Neural crest cell (in vitro differentiated cells): ENCODE measurements around the gene FAM118A. TPM values are rescaled to one million over a fixed set of nuclear protein-coding genes. Genes with fewer than 3 reads are reported as not detected.

Source experiments
- DNase-seq: peaks from one replicate; pipeline ENCODE4 v3.0.0; 2021; ENCODE audit warnings: low read depth, mixed read lengths, low spot score
- H3K27ac Mint-ChIP-seq: one replicate; pipeline ENCODE4 v1.8.0; 2021; ENCODE audit warnings: mild to moderate bottlenecking, mixed read lengths; ENCODE audit not compliant: unreplicated experiment
- H3K27me3 Mint-ChIP-seq: 2 replicates; pipeline ENCODE4 v1.8.0; 2021; ENCODE audit warnings: low read depth, mild to moderate bottlenecking, mixed read lengths
- H3K36me3 Mint-ChIP-seq: 2 replicates; pipeline ENCODE4 v1.8.0; 2021; ENCODE audit warnings: low read depth, mild to moderate bottlenecking, mixed read lengths
- H3K4me1 Mint-ChIP-seq: 2 replicates; pipeline ENCODE4 v1.8.0; 2021; ENCODE audit warnings: mixed read lengths
- H3K4me3 Mint-ChIP-seq: one replicate; pipeline ENCODE4 v1.8.0; 2021; ENCODE audit warnings: mild to moderate bottlenecking, mixed read lengths
- H3K9me3 Mint-ChIP-seq: 2 replicates; pipeline ENCODE4 v1.8.0; 2021; ENCODE audit warnings: mixed read lengths
- total RNA-seq: library from RNA; stranded (reverse); gene quantifications from 2 replicates; pipeline ENCODE4 v1.2.1, GENCODE V29; 2021
- TF ChIP-seq, protein P1 (sequence below): fragments of 200-600 bp; sonication (generic); conservative IDR thresholded peaks from 2 replicates; pipeline ENCODE4 v1.5.0; 2021; ENCODE audit warnings: antibody characterized with exemption, mild to moderate bottlenecking

FAM118A gene
- total RNA-seq, 1 donor from 2014 or later: 60.7 TPM

DNA sequence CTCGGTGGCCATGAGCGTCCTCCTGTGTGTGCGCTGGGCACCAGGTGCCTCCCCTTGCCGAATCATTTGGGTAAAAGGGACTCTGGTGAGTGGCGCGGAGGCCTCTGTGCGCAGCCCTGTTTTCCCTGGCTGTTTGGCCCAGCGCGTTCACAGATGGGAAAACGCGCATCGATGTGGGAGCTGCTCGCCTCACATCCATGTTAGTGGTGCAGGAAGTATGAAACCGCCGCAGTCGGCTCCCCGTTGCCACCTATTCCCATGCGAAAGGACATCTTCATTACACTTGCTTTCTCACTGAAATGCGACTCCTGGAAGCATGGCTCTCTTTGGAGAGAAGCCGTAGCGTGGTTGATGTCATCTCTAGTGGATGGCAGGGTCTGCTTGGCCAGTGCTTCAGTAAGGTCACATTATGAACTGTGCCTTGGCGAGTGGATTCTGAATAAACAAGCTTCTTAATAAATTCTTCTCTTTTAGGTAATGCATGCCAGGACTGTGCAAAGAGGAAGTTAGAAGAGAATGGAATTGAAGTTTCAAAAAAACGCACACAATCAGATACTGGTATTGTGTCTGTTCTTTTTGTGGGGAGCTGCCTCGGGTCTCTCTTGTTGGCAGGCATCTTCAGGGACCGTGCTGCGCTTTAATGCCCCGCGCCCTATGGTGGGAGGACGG is 26.3 kb downstream of the FAM118A start:
- H3K27me3 Mint-ChIP-seq: no peaks in the 10 kb centered on the region
- peaks cover 6% of the 10 kb centered on the region for H3K36me3 Mint-ChIP-seq
- peak overlapping the region; percentile 43 for H3K27ac Mint-ChIP-seq
- peaks cover 21% of the 10 kb centered on the region for H3K4me1 Mint-ChIP-seq
- H3K9me3 Mint-ChIP-seq: no peaks in the 10 kb centered on the region
- DNase-seq: no peak
- H3K4me3 Mint-ChIP-seq: no peak overlapping the region
- TF ChIP-seq, protein P1, sequence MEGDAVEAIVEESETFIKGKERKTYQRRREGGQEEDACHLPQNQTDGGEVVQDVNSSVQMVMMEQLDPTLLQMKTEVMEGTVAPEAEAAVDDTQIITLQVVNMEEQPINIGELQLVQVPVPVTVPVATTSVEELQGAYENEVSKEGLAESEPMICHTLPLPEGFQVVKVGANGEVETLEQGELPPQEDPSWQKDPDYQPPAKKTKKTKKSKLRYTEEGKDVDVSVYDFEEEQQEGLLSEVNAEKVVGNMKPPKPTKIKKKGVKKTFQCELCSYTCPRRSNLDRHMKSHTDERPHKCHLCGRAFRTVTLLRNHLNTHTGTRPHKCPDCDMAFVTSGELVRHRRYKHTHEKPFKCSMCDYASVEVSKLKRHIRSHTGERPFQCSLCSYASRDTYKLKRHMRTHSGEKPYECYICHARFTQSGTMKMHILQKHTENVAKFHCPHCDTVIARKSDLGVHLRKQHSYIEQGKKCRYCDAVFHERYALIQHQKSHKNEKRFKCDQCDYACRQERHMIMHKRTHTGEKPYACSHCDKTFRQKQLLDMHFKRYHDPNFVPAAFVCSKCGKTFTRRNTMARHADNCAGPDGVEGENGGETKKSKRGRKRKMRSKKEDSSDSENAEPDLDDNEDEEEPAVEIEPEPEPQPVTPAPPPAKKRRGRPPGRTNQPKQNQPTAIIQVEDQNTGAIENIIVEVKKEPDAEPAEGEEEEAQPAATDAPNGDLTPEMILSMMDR: no peak

DNA sequence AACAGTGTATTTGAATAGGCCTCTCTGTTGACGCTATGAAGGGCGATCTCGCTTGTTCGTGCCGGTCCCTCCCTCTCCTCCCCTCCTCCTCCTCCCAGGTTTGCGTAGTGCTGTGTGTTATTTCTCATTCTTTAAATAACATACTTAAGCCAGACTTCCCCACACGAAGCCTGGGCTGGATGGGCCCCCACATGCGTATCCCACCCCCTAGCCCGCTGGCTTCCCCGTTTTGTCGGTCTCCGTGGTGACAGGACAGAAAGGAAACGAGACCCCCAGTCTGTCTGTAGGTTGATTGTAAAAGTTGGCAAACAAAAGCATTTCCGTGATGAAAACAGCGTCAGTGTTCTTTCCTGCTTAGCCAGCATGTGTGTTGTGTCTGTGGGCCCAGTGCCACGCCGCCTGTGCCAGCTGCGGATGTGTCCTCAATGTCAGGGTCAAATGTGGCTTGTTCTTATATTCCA is 27.3 kb downstream of the FAM118A start:
- H3K27ac Mint-ChIP-seq: no peak overlapping the region

DNA sequence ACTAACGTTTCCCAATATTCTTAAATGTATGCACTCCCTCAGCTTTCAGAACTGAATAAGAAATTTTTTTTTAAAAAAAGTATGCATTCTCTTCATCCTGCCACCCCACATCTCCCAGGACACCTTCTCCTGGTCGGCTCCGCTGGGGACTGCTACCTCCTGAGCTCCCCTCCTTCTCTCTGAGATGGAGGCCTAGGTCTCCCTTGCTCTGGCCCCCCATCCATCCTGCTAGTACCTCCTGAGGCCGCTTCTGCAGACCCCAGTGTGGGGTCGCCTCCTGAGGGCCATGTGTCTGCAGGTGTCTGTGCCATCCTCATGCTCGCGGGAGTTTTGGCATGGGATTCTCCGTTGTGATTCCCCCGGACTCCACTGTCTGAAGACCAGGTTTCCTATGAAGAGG is 27.8 kb downstream of the FAM118A start:
- Mint-ChIP-seq H3K27ac (no peak overlapping the region), H3K9me3 (no peaks in the 10 kb centered on the region), H3K4me1 (peaks cover 21% of the 10 kb centered on the region), H3K4me3 (no peak overlapping the region), H3K27me3 (no peaks in the 10 kb centered on the region), H3K36me3 (peaks cover 6% of the 10 kb centered on the region)
- no peak for DNase-seq
- TF ChIP-seq, protein P1: no peak

More for the DNA sequence above, 27.3 kb downstream of the FAM118A start:
- peaks cover 6% of the 10 kb centered on the region for H3K36me3 Mint-ChIP-seq
- TF ChIP-seq, protein P1: no peak
- H3K27me3 Mint-ChIP-seq: no peaks in the 10 kb centered on the region
- no peaks in the 10 kb centered on the region for H3K9me3 Mint-ChIP-seq
- H3K4me3 Mint-ChIP-seq: peak overlapping the region; percentile 12
- peaks cover 21% of the 10 kb centered on the region for H3K4me1 Mint-ChIP-seq
- no peak for DNase-seq

DNA sequence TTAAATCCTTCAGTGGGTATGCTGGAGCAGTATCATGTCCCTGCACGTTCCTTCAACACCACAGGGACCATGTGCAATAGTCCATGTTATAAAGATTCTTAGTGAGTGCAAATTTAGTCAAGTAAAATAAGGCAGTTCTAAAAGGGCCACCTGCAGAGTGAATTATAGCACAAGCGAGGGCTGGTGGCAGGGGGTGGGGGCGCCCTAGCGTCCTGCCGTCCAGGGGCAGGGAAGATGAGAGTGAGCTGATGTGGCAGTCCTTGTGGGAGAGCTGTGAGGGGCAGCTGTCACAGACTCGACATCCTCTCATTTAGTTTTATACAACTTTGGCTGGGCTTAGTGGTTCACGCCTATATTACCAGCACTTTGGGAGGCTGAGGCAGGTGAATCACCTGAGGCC is 29.1 kb downstream of the FAM118A start:
- H3K36me3 Mint-ChIP-seq: peaks cover 6% of the 10 kb centered on the region
- H3K27ac Mint-ChIP-seq: no peak overlapping the region
- TF ChIP-seq, protein P1: no peak
- no peaks in the 10 kb centered on the region for H3K9me3 Mint-ChIP-seq
- H3K27me3 Mint-ChIP-seq: no peaks in the 10 kb centered on the region
- DNase-seq: no peak
- peaks cover 21% of the 10 kb centered on the region for H3K4me1 Mint-ChIP-seq
- H3K4me3 Mint-ChIP-seq: no peak overlapping the region

DNA sequence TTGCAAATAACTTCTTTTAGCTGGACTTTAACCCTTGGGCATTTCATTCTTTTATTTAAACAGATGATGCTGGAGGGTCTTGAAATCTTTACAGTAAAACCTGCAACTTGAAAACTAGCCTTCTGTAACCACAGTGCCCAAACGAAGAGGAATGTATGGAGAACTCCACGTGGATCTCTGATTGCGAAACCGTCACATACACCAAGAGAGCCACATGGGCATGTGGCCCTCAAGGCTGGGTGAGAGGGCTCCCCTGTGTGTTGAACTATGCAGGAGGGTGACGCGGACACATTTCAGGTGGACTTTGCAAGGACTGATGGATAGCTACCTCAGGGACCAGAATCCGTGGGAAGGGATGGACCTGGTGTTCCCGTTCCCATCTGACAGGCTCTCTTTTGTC is 30.6 kb downstream of the FAM118A start:
- Mint-ChIP-seq H3K27ac (no peak overlapping the region), H3K36me3 (peaks cover 7% of the 10 kb centered on the region), H3K9me3 (no peaks in the 10 kb centered on the region), H3K27me3 (no peaks in the 10 kb centered on the region), H3K4me1 (peaks cover 21% of the 10 kb centered on the region), H3K4me3 (no peak overlapping the region)
- no peak for DNase-seq
- TF ChIP-seq, protein P1: no peak
